Neutrophil (primary cell): Measurements from ENCODE around the gene SBF1.

Experiments
- H3K27ac ChIP-seq: fragments of 200-600 bp; sonication (generic); 2 replicates; pipeline ENCODE4 v1.5.1; 2016; ENCODE audit warnings: mild to moderate bottlenecking, moderate library complexity
- H3K27me3 ChIP-seq: fragments of 200-600 bp; sonication (generic); 2 replicates; pipeline ENCODE4 v1.6.0; 2016; ENCODE audit warnings: mild to moderate bottlenecking
- H3K36me3 ChIP-seq: fragments of 200-600 bp; sonication (generic); 2 replicates; pipeline ENCODE4 v1.5.1; 2017
- H3K4me1 ChIP-seq, 2 experiments: fragments of 200-600 bp in 1 of 2; sonication (generic) in 1 of 2; 1 replicate in 1 of 2; 2 replicates in 1 of 2; pipeline versions ENCODE4 v1.5.1 to v1.6.1; 2013 to 2016; ENCODE audit warnings: low read depth in 1 of 2, low read length in 1 of 2, mild to moderate bottlenecking in 1 of 2, moderate library complexity in 1 of 2; ENCODE audit not compliant: control insufficient read depth in 1 of 2, insufficient read depth in 1 of 2
- H3K4me3 ChIP-seq, 2 experiments: fragments of 200-600 bp in 1 of 2; sonication (generic) in 1 of 2; 1 replicate in 1 of 2; 2 replicates in 1 of 2; pipeline ENCODE4 v1.5.1; 2013 to 2016; ENCODE audit warnings: low read depth in 1 of 2, low read length in 1 of 2, mild to moderate bottlenecking in 1 of 2, moderate library complexity in 1 of 2
- H3K9me3 ChIP-seq: fragments of 200-600 bp; sonication (generic); 2 replicates; pipeline ENCODE4 v1.5.1; 2016
- TF ChIP-seq, protein P1 (sequence below): fragments of 200-600 bp; sonication (generic); IDR thresholded peaks from 2 replicates; pipeline ENCODE4 v1.5.1; 2016; ENCODE audit warnings: antibody characterized with exemption

Gene SBF1

DNA sequence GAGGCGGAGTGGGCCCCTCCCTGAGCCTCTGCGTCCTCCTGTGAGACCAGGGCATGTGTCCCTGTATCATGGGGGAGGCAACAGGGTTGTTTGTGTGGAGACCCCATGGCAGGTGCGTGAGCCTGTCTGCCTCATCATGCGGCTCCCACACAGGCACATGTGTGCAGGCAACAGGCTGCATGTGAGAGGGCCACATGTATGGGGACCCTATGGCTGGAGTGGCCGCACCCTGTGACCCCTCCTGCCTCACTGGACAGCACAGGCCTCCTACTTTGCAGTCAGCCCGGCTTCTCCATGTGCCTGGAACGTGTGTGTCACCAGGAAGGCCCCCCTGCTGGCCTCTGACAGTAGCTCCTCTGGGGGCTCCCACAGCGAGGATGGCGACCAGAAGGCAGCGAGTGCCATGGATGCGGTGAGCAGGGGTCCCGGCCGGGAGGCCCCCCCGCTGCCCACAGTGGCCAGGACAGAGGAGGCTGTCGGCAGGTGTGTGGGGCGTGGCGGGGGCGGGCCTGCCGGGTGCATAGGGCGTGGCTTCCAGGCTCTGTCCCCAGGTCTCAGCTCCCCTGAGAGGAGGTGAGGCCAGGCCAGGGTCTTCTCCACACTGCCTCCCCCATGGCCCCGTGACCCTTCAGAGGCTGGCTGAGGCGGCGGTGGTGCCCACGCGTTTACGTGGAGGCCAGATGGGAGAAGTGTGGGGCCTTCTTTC, 34.1 kb downstream of the SBF1 start:
- Histone ChIP-seq H3K36me3 (peaks cover 96% of the 10 kb centered on the region), H3K27ac (no peak overlapping the region), H3K27me3 (no peaks in the 10 kb centered on the region), H3K4me1 (no peaks in the 10 kb centered on the region), H3K4me3 (no peak overlapping the region), H3K9me3 (no peaks in the 10 kb centered on the region)
- TF ChIP-seq, protein P1, sequence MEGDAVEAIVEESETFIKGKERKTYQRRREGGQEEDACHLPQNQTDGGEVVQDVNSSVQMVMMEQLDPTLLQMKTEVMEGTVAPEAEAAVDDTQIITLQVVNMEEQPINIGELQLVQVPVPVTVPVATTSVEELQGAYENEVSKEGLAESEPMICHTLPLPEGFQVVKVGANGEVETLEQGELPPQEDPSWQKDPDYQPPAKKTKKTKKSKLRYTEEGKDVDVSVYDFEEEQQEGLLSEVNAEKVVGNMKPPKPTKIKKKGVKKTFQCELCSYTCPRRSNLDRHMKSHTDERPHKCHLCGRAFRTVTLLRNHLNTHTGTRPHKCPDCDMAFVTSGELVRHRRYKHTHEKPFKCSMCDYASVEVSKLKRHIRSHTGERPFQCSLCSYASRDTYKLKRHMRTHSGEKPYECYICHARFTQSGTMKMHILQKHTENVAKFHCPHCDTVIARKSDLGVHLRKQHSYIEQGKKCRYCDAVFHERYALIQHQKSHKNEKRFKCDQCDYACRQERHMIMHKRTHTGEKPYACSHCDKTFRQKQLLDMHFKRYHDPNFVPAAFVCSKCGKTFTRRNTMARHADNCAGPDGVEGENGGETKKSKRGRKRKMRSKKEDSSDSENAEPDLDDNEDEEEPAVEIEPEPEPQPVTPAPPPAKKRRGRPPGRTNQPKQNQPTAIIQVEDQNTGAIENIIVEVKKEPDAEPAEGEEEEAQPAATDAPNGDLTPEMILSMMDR: no peak

DNA sequence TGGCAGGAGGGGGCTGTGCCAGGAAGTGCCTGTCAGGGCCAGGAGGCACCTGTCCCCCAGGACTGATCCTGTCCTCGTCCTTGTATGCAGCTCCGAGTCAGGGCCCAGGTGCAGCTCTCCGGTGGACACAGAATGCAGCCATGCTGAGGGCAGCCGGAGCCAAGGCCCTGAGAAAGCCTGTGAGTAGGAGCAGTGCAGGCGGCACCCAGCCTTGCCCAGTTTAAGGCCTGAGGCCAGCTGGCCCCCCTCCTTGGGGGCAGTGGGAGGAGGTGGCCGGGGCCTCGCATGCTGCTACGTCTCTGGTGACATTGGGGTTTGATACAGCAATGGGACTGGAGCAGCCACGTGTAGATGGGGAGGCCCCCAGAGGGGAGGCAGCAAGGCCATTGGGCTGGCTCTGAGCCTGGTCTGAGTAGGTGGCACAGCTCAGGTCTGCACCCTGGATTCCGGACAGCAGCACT, 34.9 kb downstream of the SBF1 start:
- H3K27me3 ChIP-seq: no peaks in the 10 kb centered on the region
- H3K36me3 ChIP-seq: peaks cover 96% of the 10 kb centered on the region
- H3K4me1 ChIP-seq: no peaks in the 10 kb centered on the region
- no peak overlapping the region for H3K27ac ChIP-seq
- TF ChIP-seq, protein P1: no peak
- H3K4me3 ChIP-seq: no peak overlapping the region
- no peaks in the 10 kb centered on the region for H3K9me3 ChIP-seq

DNA sequence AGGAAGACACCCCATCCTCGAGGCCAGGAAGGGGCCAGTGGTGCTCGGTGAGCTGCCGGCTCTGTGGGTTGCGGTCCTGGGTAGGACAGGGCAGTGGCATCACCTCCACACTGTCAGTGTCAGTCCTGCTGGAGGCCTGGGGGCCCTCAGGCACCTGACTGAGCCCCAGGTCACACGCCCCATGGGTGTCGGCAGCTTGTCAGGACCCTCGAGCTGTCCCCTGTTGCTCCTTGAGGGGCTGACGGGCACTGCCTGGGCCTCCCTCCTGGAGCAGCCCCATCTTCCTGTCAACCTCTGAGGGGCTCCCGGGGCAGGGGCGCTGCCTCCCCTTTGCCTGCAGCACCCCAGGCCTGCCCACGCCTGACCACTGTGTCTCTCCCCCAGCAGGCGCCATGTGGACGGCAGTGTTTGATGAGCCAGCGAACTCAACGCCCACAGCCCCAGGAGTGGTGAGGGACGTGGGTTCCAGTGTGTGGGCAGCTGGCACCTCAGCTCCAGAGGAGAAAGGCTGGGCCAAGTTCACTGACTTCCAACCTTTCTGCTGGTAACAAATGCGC, 35.4 kb downstream of the SBF1 start:
- Histone ChIP-seq H3K9me3 (no peaks in the 10 kb centered on the region), H3K4me3 (no peak overlapping the region), H3K4me1 (no peaks in the 10 kb centered on the region), H3K27me3 (no peaks in the 10 kb centered on the region), H3K27ac (no peak overlapping the region), H3K36me3 (peaks cover 97% of the 10 kb centered on the region)
- TF ChIP-seq, protein P1: no peak

DNA sequence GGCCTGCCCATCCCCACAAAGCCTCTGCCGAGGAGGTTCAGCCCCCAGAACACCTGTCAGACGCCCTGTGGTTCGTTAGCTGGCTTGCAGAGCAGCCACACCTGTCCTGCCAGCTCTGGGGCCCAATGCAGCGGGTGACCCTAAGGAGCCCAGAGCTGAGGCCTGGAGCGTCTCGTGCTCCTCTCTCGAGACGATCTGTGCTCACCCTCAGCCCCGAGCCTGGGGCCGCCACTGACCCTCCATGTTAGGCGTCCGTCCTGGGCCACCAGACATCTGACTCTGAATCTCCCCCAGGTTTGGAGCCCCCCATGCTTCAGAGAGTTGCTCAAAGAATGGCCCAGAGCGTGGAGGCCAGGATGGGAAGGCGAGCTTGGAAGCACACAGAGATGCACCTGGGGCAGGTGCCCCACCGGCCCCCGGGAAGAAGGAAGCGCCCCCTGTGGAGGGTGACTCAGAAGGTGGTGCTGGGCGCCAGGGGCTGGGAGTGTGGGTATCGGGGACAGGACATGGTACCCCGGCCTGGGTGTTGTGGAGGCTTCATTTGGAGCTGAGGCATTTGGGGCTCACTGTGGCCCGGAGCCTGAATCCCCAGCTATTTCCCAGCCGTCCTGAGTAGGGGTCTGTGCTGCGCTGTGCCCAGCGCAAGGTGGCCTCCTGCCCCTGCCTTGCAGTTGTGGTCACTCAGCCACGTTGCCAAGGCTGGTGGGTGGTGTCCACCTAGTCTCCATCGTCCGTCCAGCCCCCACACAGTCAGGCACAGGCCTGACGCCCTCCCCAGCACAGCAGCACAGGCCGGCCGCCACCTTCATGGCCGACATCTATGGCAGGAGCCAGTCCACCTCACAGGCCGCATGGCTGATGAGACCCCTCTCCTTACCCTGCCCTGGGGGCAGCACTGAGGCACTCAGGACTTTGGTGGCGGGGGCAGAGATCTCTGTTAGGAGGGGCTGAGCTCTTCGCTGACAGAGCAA, 36.2 kb downstream of the SBF1 start:
- Histone ChIP-seq H3K36me3 (peaks cover 91% of the 10 kb centered on the region), H3K9me3 (no peaks in the 10 kb centered on the region)
- TF ChIP-seq, protein P1: no peak

DNA sequence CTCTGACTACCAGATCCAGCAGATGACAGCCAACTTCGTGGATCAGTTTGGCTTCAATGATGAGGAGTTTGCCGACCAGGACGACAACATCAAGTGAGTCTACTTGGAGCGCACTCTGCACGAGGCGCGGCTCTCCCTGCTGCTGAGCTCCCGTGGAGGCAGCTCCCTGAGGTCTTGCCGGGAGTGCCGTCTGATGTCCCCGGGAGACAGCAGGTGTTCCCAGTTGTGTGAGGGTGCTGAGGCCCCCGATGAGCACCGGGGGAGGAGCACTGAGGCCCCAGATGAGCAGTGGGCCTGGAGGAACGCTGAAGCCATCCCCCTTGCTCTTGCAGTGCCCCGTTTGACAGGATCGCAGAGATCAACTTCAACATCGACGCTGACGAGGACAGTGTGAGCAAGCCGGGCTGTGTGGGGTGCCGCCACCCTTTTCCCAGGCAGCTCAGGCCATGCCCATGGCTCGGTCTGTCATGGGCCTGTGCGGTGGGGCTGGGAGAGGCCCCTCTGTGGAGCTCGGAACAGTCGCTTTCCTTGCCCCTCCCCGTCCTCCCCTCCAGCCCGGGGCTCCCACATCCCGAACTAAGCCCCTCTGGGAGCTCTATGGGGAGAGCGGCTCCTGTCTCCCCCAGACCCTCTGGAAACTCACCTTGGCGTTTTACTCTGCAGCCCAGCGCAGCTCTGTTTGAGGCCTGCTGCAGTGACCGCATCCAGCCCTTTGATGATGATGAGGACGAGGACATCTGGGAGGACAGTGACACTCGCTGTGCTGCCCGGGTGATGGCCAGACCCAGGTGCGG, 37.1 kb downstream of the SBF1 start:
- H3K27ac ChIP-seq: no peak overlapping the region
- H3K27me3 ChIP-seq: no peaks in the 10 kb centered on the region
- TF ChIP-seq, protein P1: no peak
- H3K4me1 ChIP-seq: no peaks in the 10 kb centered on the region
- no peaks in the 10 kb centered on the region for H3K9me3 ChIP-seq
- peaks cover 88% of the 10 kb centered on the region for H3K36me3 ChIP-seq
- no peak overlapping the region for H3K4me3 ChIP-seq

More for the DNA sequence above, 36.2 kb downstream of the SBF1 start:
- H3K4me3 ChIP-seq: no peak overlapping the region
- no peaks in the 10 kb centered on the region for H3K4me1 ChIP-seq
- no peaks in the 10 kb centered on the region for H3K27me3 ChIP-seq
- H3K27ac ChIP-seq: no peak overlapping the region
